NCI-H345 (cell line): ENCODE data around the gene ZNF248.

Experiments
- DNase-seq: peaks from one replicate; lab custom pipeline; 2025; lab: John Stamatoyannopoulos, UW

The ZNF248 gene

GRCh38 chr10:37821237-37821636 is 36.2 kb downstream of the ZNF248 start:
- no peak for DNase-seq

- DNase-seq: no peak
Measured at GRCh38 chr10:37819797-37820196, 37.6 kb downstream of the ZNF248 start.

GRCh38 chr10:37816290-37816689 is 41.1 kb downstream of the ZNF248 start:
- no peak for DNase-seq

- DNase-seq: no peak
Measured at GRCh38 chr10:37813763-37814162, 43.6 kb downstream of the ZNF248 start.

GRCh38 chr10:37812290-37812689 is 45.1 kb downstream of the ZNF248 start:
- no peak for DNase-seq

- DNase-seq: no peak
Measured at GRCh38 chr10:37803269-37803668, 54.1 kb downstream of the ZNF248 start.

- no peak for DNase-seq
Measured at GRCh38 chr10:37801557-37801956, 55.9 kb downstream of the ZNF248 start.

GRCh38 chr10:37794305-37794976 is 63.0 kb downstream of the ZNF248 start:
- DNase-seq: no peak

GRCh38 chr10:37789590-37789989 is 67.8 kb downstream of the ZNF248 start:
- no peak for DNase-seq

GRCh38 chr10:37784678-37785077 is 72.7 kb downstream of the ZNF248 start:
- no peak for DNase-seq

GRCh38 chr10:37780536-37780935 is 76.9 kb downstream of the ZNF248 start:
- no peak for DNase-seq

GRCh38 chr10:37777056-37777455 is 80.4 kb downstream of the ZNF248 start:
- DNase-seq: no peak

GRCh38 chr10:37775612-37776011 is 81.8 kb downstream of the ZNF248 start:
- DNase-seq: no peak

GRCh38 chr10:37774351-37774750 is 83.1 kb downstream of the ZNF248 start:
- DNase-seq: no peak

GRCh38 chr10:37765216-37765615 is 92.2 kb downstream of the ZNF248 start:
- no peak for DNase-seq

- no peak for DNase-seq
Measured at GRCh38 chr10:37763132-37763531, 94.3 kb downstream of the ZNF248 start.

- no peak for DNase-seq
Measured at GRCh38 chr10:37762287-37762686, 95.1 kb downstream of the ZNF248 start.

- no peak for DNase-seq
Measured at GRCh38 chr10:37760817-37761216, 96.6 kb downstream of the ZNF248 start.

- DNase-seq: no peak
Measured at GRCh38 chr10:37758074-37758473, 99.3 kb downstream of the ZNF248 start.

- no peak for DNase-seq
Measured at GRCh38 chr10:37754538-37755323, 102.7 kb downstream of the ZNF248 start.

GRCh38 chr10:37752334-37752875 is 105.0 kb downstream of the ZNF248 start:
- DNase-seq: no peak

- no peak for DNase-seq
Measured at GRCh38 chr10:37748170-37748569, 109.2 kb downstream of the ZNF248 start.

- no peak for DNase-seq
Measured at GRCh38 chr10:37747081-37747480, 110.3 kb downstream of the ZNF248 start.
